WTC11 (cell line): ENCODE data around the gene UGGT2. TPM values are rescaled to one million over a fixed set of nuclear protein-coding genes. Genes with fewer than 3 reads are reported as not detected.

Experiments used
- ATAC-seq: fragments of 200-7000 bp; cut with Tn5 transposase; 2 replicates; pipeline ENCODE4 v1.10.0; 2021; ENCODE audit warnings: mild to moderate bottlenecking, moderate library complexity
- CTCF ChIA-PET: fragments of 300-600 bp; sonication (Branson Sonifier 250); formaldehyde crosslinking; loops from one replicate; lab custom pipeline; 2021; ENCODE audit warnings: antibody characterized with exemption; lab: Charles Lee
- POLR2A ChIA-PET: fragments of 350-600 bp; sonication (Branson Sonifier 250); formaldehyde crosslinking; loops from one replicate; lab custom pipeline; 2021; ENCODE audit warnings: antibody characterized with exemption; lab: Charles Lee
- DNase-seq: peaks from one replicate; pipeline ENCODE4 v3.0.0; 2021; ENCODE audit warnings: low spot score
- H3K27ac Mint-ChIP-seq: 2 replicates; pipeline ENCODE4 v1.8.0; 2021; ENCODE audit warnings: mixed read lengths
- H3K27me3 Mint-ChIP-seq: 2 replicates; pipeline ENCODE4 v1.8.0; 2021; ENCODE audit warnings: low read depth, mild to moderate bottlenecking, moderate library complexity, mixed read lengths
- H3K36me3 Mint-ChIP-seq: 2 replicates; pipeline ENCODE4 v1.8.0; 2021; ENCODE audit warnings: mixed read lengths
- H3K4me1 Mint-ChIP-seq: 2 replicates; pipeline ENCODE4 v1.8.0; 2022; ENCODE audit warnings: mixed read lengths
- H3K4me3 Mint-ChIP-seq: 2 replicates; pipeline ENCODE4 v1.8.0; 2021; ENCODE audit warnings: mild to moderate bottlenecking, moderate library complexity, mixed read lengths
- H3K9me3 Mint-ChIP-seq: 2 replicates; pipeline ENCODE4 v1.8.0; 2021; ENCODE audit warnings: mixed read lengths
- ARID4B ChIP-seq: sonication (generic); formaldehyde crosslinking; IDR thresholded peaks from 2 replicates; pipeline ENCODE4 v1.8.0; 2023; ENCODE audit warnings: missing genetic modification reagents, mild to moderate bottlenecking, borderline replicate concordance
- ATF1 ChIP-seq: sonication (generic); formaldehyde crosslinking; IDR thresholded peaks from 2 replicates; pipeline ENCODE4 v1.8.1; 2023; ENCODE audit warnings: mild to moderate bottlenecking, moderate library complexity, missing genetic modification reagents
- CDX4 ChIP-seq: fragments of 250-450 bp; sonication (Bioruptor Pico); IDR thresholded peaks from 2 replicates; pipeline ENCODE4 v1.9.0; 2021; ENCODE audit warnings: moderate library complexity, mild to moderate bottlenecking, inconsistent platforms, borderline replicate concordance
- CREM ChIP-seq: sonication (generic); formaldehyde crosslinking; IDR thresholded peaks from 2 replicates; pipeline ENCODE4 v1.8.1; 2022; ENCODE audit warnings: mild to moderate bottlenecking, missing genetic modification reagents, moderate library complexity
- ELF4 ChIP-seq: sonication (generic); formaldehyde crosslinking; IDR thresholded peaks from 2 replicates; pipeline ENCODE4 v1.8.1; 2022; ENCODE audit warnings: low read depth, mild to moderate bottlenecking, moderate library complexity, missing genetic modification reagents
- EMX1 ChIP-seq: fragments of 250-450 bp; sonication (Bioruptor Pico); IDR thresholded peaks from 2 replicates; pipeline ENCODE4 v1.8.0; 2021; ENCODE audit warnings: mild to moderate bottlenecking
- FOXJ3 ChIP-seq: sonication (generic); formaldehyde crosslinking; IDR thresholded peaks from 2 replicates; pipeline ENCODE4 v1.9.0; 2021; ENCODE audit warnings: missing genetic modification reagents, mild to moderate bottlenecking, borderline replicate concordance
- FOXK1 ChIP-seq: sonication (generic); formaldehyde crosslinking; IDR thresholded peaks from 2 replicates; pipeline ENCODE4 v1.8.0; 2022; ENCODE audit warnings: mild to moderate bottlenecking, moderate library complexity, missing genetic modification reagents
- FOXP1 ChIP-seq: sonication (generic); formaldehyde crosslinking; IDR thresholded peaks from 2 replicates; pipeline ENCODE4 v1.8.0; 2022; ENCODE audit warnings: missing genetic modification reagents, mild to moderate bottlenecking, moderate library complexity, borderline replicate concordance
- GABPB1 ChIP-seq: sonication (generic); formaldehyde crosslinking; IDR thresholded peaks from 2 replicates; pipeline ENCODE4 v1.8.1; 2023; ENCODE audit warnings: mild to moderate bottlenecking, missing genetic modification reagents
- GTF2I ChIP-seq: fragments of 250-450 bp; sonication (Bioruptor Pico); conservative IDR thresholded peaks from 2 replicates; pipeline ENCODE4 v1.4.0; 2021; ENCODE audit warnings: mild to moderate bottlenecking
- JAZF1 ChIP-seq: fragments of 250-450 bp; sonication (Bioruptor Pico); IDR thresholded peaks from 2 replicates; pipeline ENCODE4 v1.9.0; 2021; ENCODE audit warnings: moderate library complexity, mild to moderate bottlenecking, inconsistent platforms
- KAT7 ChIP-seq: sonication (generic); formaldehyde crosslinking; IDR thresholded peaks from 2 replicates; pipeline ENCODE4 v1.8.1; 2023; ENCODE audit warnings: missing genetic modification reagents, mild to moderate bottlenecking, borderline replicate concordance
- NFYB ChIP-seq: sonication (generic); formaldehyde crosslinking; conservative IDR thresholded peaks from 2 replicates; pipeline ENCODE4 v1.8.0; 2022; ENCODE audit warnings: low read depth, missing genetic modification reagents
- NR2C2 ChIP-seq: sonication (generic); formaldehyde crosslinking; IDR thresholded peaks from 2 replicates; pipeline ENCODE4 v1.8.0; 2022; ENCODE audit warnings: mild to moderate bottlenecking, missing genetic modification reagents
- RORB ChIP-seq: fragments of 250-450 bp; sonication (Bioruptor Pico); IDR thresholded peaks from 2 replicates; pipeline ENCODE4 v1.9.0; 2021; ENCODE audit warnings: mild to moderate bottlenecking
- TEAD4 ChIP-seq: sonication (generic); formaldehyde crosslinking; IDR thresholded peaks from 2 replicates; pipeline ENCODE4 v1.8.0; 2022; ENCODE audit warnings: mild to moderate bottlenecking, missing genetic modification reagents
- TP53 ChIP-seq: sonication (generic); formaldehyde crosslinking; IDR thresholded peaks from 2 replicates; pipeline ENCODE4 v1.8.1; 2023; ENCODE audit warnings: mild to moderate bottlenecking, missing genetic modification reagents
- ZNF121 ChIP-seq: sonication (generic); formaldehyde crosslinking; IDR thresholded peaks from 2 replicates; pipeline ENCODE4 v1.8.0; 2023; ENCODE audit warnings: missing genetic modification reagents
- ZNF416 ChIP-seq: fragments of 250-450 bp; sonication (Bioruptor Pico); IDR thresholded peaks from 2 replicates; pipeline ENCODE4 v1.9.0; 2021; ENCODE audit warnings: mild to moderate bottlenecking, inconsistent platforms
- total RNA-seq: library from RNA; stranded (reverse); gene quantifications from 3 replicates; pipeline ENCODE4 v1.2.3, GENCODE V29; 2021
- TF ChIP-seq, protein P1 (sequence below): sonication (generic); formaldehyde crosslinking; IDR thresholded peaks from 2 replicates; pipeline ENCODE4 v1.8.1; 2022; ENCODE audit warnings: mild to moderate bottlenecking, missing genetic modification reagents, moderate library complexity, borderline replicate concordance
- TF ChIP-seq, protein P2 (sequence below): fragments of 250-450 bp; sonication (Bioruptor Pico); conservative IDR thresholded peaks from 2 replicates; pipeline ENCODE4 v1.9.0; 2021; ENCODE audit warnings: mild to moderate bottlenecking
- TF ChIP-seq, protein P3 (sequence below): fragments of 250-450 bp; sonication (Bioruptor Pico); IDR thresholded peaks from 2 replicates; pipeline ENCODE4 v1.9.0; 2021; ENCODE audit warnings: mild to moderate bottlenecking
- TF ChIP-seq, protein P4 (sequence below): sonication (generic); formaldehyde crosslinking; conservative IDR thresholded peaks from 2 replicates; pipeline ENCODE4 v1.8.1; 2023; ENCODE audit warnings: mild to moderate bottlenecking, low read depth, missing genetic modification reagents, moderate library complexity

UGGT2 gene
- total RNA-seq, 1 experiment from 2014 or later: 31.1 TPM

DNA sequence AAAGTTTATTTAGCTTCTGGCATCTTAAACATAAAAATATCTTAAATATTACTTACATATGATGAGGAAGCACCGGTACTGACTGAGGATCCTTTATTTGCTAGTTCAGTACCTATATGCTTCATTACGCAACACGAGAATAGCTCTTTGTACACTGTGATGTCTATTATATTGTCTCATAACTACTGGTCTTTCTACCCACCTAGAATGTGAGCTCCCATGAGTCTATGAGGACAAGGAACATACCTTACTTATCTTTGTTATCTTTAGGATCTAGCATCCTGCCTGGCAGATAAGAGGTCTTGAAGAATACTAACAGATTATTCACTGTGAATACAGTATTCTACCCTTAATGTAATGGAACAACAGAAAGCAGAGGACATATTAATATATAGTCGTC, 251.4 kb downstream of the UGGT2 start:
- DNase-seq: no peak
- POLR2A ChIA-PET: no interaction called here
- ATAC-seq: no peak
- peaks cover 23% of the 10 kb centered on the region for H3K9me3 Mint-ChIP-seq
- H3K4me1 Mint-ChIP-seq: no peaks in the 10 kb centered on the region
- TF ChIP-seq CREM (CRISPR knock-in tag) (no peak), KAT7 (CRISPR knock-in tag) (no peak), ATF1 (CRISPR knock-in tag) (no peak), ZNF121 (CRISPR knock-in tag) (no peak), TEAD4 (CRISPR knock-in tag) (no peak), JAZF1 (CRISPR knock-in tag) (no peak), ELF4 (CRISPR knock-in tag) (no peak), FOXK1 (CRISPR knock-in tag) (no peak), RORB (no peak), GABPB1 (CRISPR knock-in tag) (no peak), NFYB (no peak), FOXJ3 (no peak), GTF2I (CRISPR knock-in tag) (no peak), NR2C2 (CRISPR knock-in tag) (no peak)
- TF ChIP-seq, protein P1, sequence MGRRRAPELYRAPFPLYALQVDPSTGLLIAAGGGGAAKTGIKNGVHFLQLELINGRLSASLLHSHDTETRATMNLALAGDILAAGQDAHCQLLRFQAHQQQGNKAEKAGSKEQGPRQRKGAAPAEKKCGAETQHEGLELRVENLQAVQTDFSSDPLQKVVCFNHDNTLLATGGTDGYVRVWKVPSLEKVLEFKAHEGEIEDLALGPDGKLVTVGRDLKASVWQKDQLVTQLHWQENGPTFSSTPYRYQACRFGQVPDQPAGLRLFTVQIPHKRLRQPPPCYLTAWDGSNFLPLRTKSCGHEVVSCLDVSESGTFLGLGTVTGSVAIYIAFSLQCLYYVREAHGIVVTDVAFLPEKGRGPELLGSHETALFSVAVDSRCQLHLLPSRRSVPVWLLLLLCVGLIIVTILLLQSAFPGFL (CRISPR knock-in tag): no peak
- TF ChIP-seq, protein P2, sequence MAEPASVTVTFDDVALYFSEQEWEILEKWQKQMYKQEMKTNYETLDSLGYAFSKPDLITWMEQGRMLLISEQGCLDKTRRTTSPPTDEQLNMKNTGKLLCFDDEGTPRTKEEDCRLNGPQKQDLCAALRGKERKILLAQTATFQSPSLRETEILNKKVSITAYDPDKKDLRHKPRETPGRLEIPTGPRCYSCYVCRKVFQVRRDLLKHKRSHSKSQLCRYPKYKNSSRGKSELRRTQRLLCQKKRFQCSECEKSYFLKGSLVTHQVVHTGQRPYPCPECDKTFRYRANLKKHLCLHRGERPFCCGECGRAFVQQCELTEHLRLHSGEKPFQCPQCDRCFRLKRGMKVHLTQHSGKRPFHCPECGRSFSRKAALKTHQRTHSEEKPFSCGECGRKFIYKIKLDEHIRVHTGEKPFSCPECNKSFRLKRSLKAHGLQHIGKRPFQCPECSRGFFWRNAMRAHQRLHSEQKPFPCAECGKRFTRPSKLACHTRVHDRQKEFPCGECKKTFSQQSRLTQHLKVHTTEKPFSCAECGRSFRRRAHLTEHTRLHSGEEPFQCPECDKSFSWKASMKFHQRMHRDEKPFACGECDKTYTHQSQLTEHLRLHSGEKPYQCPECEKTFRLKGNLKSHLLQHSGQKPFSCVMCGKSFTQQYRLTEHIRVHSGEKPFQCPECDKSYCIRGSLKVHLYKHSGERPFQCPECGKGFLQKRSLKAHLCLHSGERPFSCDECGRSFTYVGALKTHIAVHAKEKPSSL: no peak
- no peaks in the 10 kb centered on the region for H3K27me3 Mint-ChIP-seq
- H3K27ac Mint-ChIP-seq: no peak overlapping the region
- H3K36me3 Mint-ChIP-seq: peaks cover 16% of the 10 kb centered on the region
- CTCF ChIA-PET: interaction anchor here (0.6 kb wide), 1 partner anchor 97 kb away, joined by 3 read pairs; no protein-coding TSS in a partner anchor
- H3K4me3 Mint-ChIP-seq: no peak overlapping the region

- DNase-seq (no peak), ATAC-seq (no peak)
- CTCF ChIA-PET: no interaction called here
- peaks cover 12% of the 10 kb centered on the region; the same call in 1 of the 2 replicates for H3K9me3 Mint-ChIP-seq
- POLR2A ChIA-PET: interaction anchor here (0.6 kb wide), 1 partner anchor 9 kb away, joined by 3 read pairs; no protein-coding TSS in a partner anchor
- H3K36me3 Mint-ChIP-seq: 0 out of 2 replicates have a peak, but pooled peaks cover 11% of the 10 kb centered on the region
- H3K4me3 Mint-ChIP-seq: no peak overlapping the region
- H3K4me1 Mint-ChIP-seq: no peaks in the 10 kb centered on the region
- H3K27me3 Mint-ChIP-seq: no peaks in the 10 kb centered on the region
- no peak overlapping the region for H3K27ac Mint-ChIP-seq
- no peak for TF ChIP-seq TP53 (CRISPR knock-in tag)
- TF ChIP-seq, protein P1 (CRISPR knock-in tag): no peak
- TF ChIP-seq ZNF416 (CRISPR knock-in tag): no peak
- TF ChIP-seq ARID4B (CRISPR knock-in tag): no peak
- no peak for TF ChIP-seq EMX1
- no peak for TF ChIP-seq CDX4 (CRISPR knock-in tag)
- TF ChIP-seq, protein P3, sequence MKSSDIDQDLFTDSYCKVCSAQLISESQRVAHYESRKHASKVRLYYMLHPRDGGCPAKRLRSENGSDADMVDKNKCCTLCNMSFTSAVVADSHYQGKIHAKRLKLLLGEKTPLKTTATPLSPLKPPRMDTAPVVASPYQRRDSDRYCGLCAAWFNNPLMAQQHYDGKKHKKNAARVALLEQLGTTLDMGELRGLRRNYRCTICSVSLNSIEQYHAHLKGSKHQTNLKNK (CRISPR knock-in tag): no peak
- TF ChIP-seq GTF2I (CRISPR knock-in tag): no peak
- TF ChIP-seq, protein P4, sequence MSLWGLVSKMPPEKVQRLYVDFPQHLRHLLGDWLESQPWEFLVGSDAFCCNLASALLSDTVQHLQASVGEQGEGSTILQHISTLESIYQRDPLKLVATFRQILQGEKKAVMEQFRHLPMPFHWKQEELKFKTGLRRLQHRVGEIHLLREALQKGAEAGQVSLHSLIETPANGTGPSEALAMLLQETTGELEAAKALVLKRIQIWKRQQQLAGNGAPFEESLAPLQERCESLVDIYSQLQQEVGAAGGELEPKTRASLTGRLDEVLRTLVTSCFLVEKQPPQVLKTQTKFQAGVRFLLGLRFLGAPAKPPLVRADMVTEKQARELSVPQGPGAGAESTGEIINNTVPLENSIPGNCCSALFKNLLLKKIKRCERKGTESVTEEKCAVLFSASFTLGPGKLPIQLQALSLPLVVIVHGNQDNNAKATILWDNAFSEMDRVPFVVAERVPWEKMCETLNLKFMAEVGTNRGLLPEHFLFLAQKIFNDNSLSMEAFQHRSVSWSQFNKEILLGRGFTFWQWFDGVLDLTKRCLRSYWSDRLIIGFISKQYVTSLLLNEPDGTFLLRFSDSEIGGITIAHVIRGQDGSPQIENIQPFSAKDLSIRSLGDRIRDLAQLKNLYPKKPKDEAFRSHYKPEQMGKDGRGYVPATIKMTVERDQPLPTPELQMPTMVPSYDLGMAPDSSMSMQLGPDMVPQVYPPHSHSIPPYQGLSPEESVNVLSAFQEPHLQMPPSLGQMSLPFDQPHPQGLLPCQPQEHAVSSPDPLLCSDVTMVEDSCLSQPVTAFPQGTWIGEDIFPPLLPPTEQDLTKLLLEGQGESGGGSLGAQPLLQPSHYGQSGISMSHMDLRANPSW: no peak
- TF ChIP-seq ZNF121 (CRISPR knock-in tag): no peak
- TF ChIP-seq FOXP1 (CRISPR knock-in tag): no peak
Measured at GRCh38 chr13:95800436-95800835, 252.8 kb downstream of the UGGT2 start.
